ENCODE results near the gene INSL4.

INSL4 gene

DNA sequence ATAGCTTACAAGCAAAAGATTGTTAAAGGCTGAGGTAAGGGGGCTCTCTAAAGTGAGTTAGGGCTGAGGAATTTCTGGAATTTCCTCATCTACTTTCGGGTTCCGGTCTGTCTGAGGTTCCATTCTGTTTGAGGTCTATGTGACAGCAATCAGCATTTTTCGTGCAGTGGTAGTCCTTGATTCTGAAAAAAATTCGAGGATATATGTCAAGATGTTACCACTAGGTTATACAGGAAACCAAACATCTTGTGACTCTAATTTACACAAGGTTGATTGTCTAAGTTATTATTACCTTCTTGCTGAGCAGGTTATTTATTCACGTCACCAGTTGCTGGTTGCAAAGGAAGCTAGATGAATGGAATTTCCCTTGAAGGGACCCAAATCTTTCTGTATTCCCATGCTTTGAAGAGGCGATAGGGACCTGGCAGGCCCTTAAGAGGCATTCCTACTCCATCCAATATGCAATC lies 38.1 kb downstream of the INSL4 start:
- TF ChIP-seq CTCF (IDR thresholded peaks at IDR 0.05; ENCODE audit: control insufficient read depth, extremely low read depth, insufficient read depth) = no peak
- H3K4me3 ChIP-seq (ENCODE audit: low read depth, low read length) = no peak overlapping the region
- no peak for DNase-seq (ENCODE audit: low read depth)

DNA sequence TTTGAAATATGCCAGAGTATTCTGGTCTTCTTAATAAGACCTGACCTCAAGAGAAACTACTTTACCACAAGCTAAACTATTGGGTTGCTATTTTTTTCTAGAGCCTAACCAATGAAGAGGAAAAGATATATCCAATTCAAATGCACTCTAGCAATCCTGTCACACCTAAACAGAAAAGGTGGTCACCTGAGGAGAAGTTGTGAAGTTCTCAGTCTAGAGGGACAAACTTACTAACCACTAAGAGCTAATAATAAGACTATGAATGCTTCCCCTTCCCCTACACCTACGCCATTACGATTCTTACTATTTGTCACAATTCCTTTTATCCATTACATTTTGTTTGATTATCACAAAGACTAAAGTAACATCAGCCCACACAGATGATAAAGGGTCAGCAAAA lies 43.6 kb downstream of the INSL4 start:
- no peak overlapping the region for H3K4me3 ChIP-seq (ENCODE audit: low read depth, low read length)
- no peak for DNase-seq (ENCODE audit: low read depth)
- no peak for TF ChIP-seq CTCF (IDR thresholded peaks at IDR 0.05; ENCODE audit: control insufficient read depth, extremely low read depth, insufficient read depth)

GRCh38 chr9:5278486-5278885 lies 47.3 kb downstream of the INSL4 start:
- DNase-seq (ENCODE audit: low read depth) = no peak
- H3K4me3 ChIP-seq (ENCODE audit: low read depth, low read length) = no peak overlapping the region
- TF ChIP-seq CTCF (IDR thresholded peaks at IDR 0.05; ENCODE audit: control insufficient read depth, extremely low read depth, insufficient read depth) = no peak

Data from LNCaP clone FGC (cell line).